B cell (primary cell): Measurements from ENCODE around the gene JCAD.

Experiments
- EZH2 ChIP-seq: IDR thresholded peaks from 2 replicates; pipeline ENCODE4 v1.6.1; 2012; ENCODE audit warnings: borderline replicate concordance, low read depth, mild to moderate bottlenecking, moderate library complexity, low read length; ENCODE audit not compliant: insufficient read depth, poor library complexity, severe bottlenecking
- TF ChIP-seq, protein P1 (sequence below): fragments of 200-600 bp; IDR thresholded peaks from one replicate; pipeline ENCODE4 v1.8.0; 2022; ENCODE audit warnings: antibody characterized with exemption, mild to moderate bottlenecking

DNA sequence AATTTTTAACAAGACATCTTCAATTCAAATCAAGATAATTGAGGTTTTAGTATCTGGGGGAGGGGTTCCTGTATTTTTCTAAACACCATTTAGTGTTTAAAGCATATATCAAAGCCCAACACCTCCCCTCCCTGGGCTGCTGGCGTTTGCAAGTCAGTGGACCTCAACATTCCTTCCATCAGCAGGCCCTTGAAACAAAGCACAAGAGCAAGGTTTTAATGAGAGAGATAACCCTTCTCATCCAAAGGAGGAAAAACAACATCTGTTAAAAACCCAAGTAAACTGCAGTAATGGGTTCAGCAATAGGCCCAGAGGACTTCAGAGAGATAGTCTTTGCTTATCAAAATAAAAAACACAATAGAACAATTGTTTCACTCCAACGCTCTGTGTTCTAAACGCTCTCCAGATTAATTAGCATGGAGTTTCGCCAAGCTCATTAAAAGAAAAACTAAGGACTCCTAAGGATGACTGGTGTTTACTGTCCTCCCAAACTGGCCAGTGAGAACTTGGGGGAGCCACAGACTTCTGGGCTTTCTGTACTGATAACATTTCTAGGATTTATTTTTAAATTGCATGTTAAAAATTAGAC, 2.5 kb downstream of the JCAD start:
- TF ChIP-seq, protein P1, sequence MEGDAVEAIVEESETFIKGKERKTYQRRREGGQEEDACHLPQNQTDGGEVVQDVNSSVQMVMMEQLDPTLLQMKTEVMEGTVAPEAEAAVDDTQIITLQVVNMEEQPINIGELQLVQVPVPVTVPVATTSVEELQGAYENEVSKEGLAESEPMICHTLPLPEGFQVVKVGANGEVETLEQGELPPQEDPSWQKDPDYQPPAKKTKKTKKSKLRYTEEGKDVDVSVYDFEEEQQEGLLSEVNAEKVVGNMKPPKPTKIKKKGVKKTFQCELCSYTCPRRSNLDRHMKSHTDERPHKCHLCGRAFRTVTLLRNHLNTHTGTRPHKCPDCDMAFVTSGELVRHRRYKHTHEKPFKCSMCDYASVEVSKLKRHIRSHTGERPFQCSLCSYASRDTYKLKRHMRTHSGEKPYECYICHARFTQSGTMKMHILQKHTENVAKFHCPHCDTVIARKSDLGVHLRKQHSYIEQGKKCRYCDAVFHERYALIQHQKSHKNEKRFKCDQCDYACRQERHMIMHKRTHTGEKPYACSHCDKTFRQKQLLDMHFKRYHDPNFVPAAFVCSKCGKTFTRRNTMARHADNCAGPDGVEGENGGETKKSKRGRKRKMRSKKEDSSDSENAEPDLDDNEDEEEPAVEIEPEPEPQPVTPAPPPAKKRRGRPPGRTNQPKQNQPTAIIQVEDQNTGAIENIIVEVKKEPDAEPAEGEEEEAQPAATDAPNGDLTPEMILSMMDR: no peak
- TF ChIP-seq EZH2: no peak
